Measurements from ENCODE around the gene SLC25A15.
"Not testable (repeated sequence)": the region's sequence is repeated elsewhere in the genome, so short reads cannot be mapped to it uniquely, and the experiment has no call there.

Gene SLC25A15

DNA sequence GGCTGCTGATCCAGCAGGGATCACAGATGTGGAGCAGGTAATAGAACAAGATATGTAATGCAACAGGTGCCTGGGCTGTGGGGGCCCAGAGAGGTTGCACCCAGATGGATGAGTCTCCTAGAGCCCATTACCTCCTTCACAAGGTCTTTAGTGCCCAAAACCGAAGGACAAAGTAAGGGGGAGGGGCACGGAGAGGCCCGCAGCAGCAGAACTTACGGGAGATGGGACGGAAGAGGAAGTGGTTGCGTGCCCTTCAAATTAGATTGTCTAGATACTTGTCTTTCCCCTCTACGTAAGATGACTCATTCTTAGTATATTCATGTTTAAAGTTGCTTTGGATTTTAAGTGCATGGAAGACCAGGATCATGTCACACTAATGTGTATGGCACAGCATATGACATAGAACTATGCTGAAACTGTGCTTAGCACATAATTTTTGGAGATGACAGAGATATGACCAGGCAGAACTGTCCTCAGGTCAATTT is 12.7 kb upstream of the SLC25A15 start:
- H3K27ac Mint-ChIP-seq: peak overlapping the region; percentile 99
- H3K4me1 Mint-ChIP-seq (ENCODE audit: low read depth): peaks cover 45% of the 10 kb centered on the region
- peak overlapping the region; percentile 76 for H3K4me3 Mint-ChIP-seq
- no peaks in the 10 kb centered on the region for H3K9me3 Mint-ChIP-seq
- no peaks in the 10 kb centered on the region for H3K36me3 Mint-ChIP-seq (ENCODE audit: low read depth)
- H3K27me3 Mint-ChIP-seq: no peaks in the 10 kb centered on the region

DNA sequence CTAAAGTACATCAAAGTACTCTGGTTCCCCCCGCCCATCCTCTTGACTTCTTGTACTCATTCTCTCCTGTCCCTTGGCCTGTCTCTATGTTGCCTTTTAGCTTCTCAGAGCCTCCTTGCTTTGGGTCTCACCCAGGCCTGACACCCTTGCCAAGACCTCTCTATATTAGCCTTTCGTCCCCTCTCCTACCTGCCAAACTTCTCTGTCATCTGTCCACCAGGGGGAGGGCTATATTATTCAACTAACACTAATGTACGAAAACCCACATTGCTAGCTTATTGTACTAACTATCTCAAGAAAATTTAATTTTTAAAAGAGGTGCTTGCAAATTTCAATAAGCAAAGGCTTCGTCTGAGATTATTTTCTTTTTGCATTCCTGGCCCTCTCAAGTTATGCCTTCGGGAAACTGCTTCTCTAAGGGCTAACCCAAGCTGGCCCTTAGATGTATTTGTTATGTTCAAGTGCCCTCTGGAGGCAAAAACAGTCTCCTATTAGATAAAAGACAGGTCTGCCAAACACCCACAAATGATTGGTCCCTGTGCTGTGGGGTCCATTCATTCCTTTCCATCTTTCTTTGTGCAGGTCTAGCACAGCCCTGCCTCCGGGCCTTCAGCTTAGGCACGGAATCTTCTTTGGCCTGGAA is 12.1 kb upstream of the SLC25A15 start:
- Mint-ChIP-seq H3K27me3 (no peaks in the 10 kb centered on the region), H3K4me1 (ENCODE audit: low read depth) (peaks cover 39% of the 10 kb centered on the region), H3K27ac (peak overlapping the region; percentile 99), H3K4me3 (peak overlapping the region; percentile 76), H3K36me3 (ENCODE audit: low read depth) (no peaks in the 10 kb centered on the region), H3K9me3 (no peaks in the 10 kb centered on the region)

DNA sequence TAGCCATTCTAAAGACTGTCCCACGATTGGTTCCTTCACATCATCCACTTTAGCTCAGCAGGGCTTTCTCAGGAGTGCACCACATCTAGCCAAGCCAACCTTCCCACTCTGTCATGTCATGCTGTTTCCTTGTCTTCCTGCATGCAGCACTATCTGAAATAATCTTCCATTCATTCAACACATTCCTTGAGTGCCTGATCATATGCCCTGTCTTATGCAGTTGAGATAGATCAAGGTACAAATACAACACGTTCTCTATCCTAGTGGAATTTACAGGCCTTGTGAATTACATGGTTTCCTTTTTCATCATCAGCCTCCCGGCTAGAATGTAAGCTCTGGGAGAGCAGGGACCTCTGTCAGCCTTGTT is 11.6 kb upstream of the SLC25A15 start:
- no peaks in the 10 kb centered on the region for H3K27me3 Mint-ChIP-seq
- H3K36me3 Mint-ChIP-seq (ENCODE audit: low read depth): no peaks in the 10 kb centered on the region
- peak overlapping the region; percentile 99 for H3K27ac Mint-ChIP-seq
- peaks cover 38% of the 10 kb centered on the region for H3K4me1 Mint-ChIP-seq (ENCODE audit: low read depth)
- peak overlapping the region; percentile 17 for H3K4me3 Mint-ChIP-seq
- no peaks in the 10 kb centered on the region for H3K9me3 Mint-ChIP-seq

DNA sequence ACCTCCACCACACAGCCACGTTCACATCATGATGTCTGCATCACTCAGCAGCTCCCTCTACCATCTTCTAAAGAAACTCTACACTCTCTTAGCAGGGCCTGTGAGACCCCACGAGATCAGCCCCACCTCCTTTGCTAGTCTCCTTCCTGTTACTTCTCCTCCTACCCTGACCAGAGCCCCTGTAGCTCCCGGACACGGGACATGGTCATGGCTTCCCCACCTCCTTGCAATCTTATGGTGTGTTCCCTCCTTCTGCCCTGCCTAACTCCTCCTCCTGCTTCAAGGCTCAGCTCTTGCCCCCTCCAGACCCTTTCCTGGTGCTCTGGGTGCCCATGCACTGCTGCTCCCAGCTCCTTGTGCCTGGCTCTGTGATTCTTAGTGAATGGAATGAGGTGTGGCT is 10.4 kb upstream of the SLC25A15 start:
- H3K36me3 Mint-ChIP-seq (ENCODE audit: low read depth): no peaks in the 10 kb centered on the region
- no peaks in the 10 kb centered on the region for H3K27me3 Mint-ChIP-seq
- H3K27ac Mint-ChIP-seq: peak overlapping the region; percentile 59
- H3K4me1 Mint-ChIP-seq (ENCODE audit: low read depth): peaks cover 38% of the 10 kb centered on the region
- H3K9me3 Mint-ChIP-seq: no peaks in the 10 kb centered on the region
- no peak overlapping the region for H3K4me3 Mint-ChIP-seq

DNA sequence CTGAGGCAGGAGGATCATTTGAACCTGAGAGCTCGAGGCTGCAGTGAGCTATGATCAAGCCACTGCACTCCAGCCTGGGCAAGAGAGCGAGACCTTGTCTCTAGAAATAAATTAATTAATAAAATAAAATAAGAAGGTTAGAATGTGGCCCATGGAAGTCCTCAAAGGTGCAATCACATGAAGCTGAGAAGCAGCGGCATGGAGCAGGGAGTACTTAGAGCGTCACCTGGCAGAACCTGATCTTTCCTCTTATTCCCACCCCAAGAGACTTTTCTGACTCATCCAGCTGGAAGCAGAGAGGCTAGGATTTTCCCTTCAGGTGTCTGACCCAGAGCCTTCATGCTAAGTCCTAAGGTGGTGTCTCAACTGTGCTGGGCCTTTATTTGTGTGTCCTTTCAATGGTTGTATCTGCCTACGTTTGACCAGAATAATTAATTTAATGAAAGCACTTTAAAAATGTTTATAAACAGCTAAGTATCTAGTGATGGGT is 9.6 kb upstream of the SLC25A15 start:
- H3K4me1 Mint-ChIP-seq (ENCODE audit: low read depth): peaks cover 36% of the 10 kb centered on the region
- no peaks in the 10 kb centered on the region for H3K27me3 Mint-ChIP-seq
- no peaks in the 10 kb centered on the region for H3K9me3 Mint-ChIP-seq
- no peak overlapping the region for H3K27ac Mint-ChIP-seq
- no peak overlapping the region for H3K4me3 Mint-ChIP-seq
- no peaks in the 10 kb centered on the region for H3K36me3 Mint-ChIP-seq (ENCODE audit: low read depth)

GRCh38 chr13:40780822-40781401 is 8.5 kb upstream of the SLC25A15 start:
- H3K9me3 Mint-ChIP-seq: no peaks in the 10 kb centered on the region
- H3K27ac Mint-ChIP-seq: no peak overlapping the region
- no peak overlapping the region for H3K4me3 Mint-ChIP-seq
- no peaks in the 10 kb centered on the region for H3K36me3 Mint-ChIP-seq (ENCODE audit: low read depth)
- peaks cover 31% of the 10 kb centered on the region for H3K4me1 Mint-ChIP-seq (ENCODE audit: low read depth)
- H3K27me3 Mint-ChIP-seq: no peaks in the 10 kb centered on the region

- no peak overlapping the region for H3K4me3 Mint-ChIP-seq
- no peaks in the 10 kb centered on the region for H3K36me3 Mint-ChIP-seq (ENCODE audit: low read depth)
- H3K27ac Mint-ChIP-seq: no peak overlapping the region
- no peaks in the 10 kb centered on the region for H3K27me3 Mint-ChIP-seq
- H3K4me1 Mint-ChIP-seq (ENCODE audit: low read depth): peaks cover 31% of the 10 kb centered on the region
- no peaks in the 10 kb centered on the region for H3K9me3 Mint-ChIP-seq
Observed at GRCh38 chr13:40781717-40782116, 7.7 kb upstream of the SLC25A15 start.

DNA sequence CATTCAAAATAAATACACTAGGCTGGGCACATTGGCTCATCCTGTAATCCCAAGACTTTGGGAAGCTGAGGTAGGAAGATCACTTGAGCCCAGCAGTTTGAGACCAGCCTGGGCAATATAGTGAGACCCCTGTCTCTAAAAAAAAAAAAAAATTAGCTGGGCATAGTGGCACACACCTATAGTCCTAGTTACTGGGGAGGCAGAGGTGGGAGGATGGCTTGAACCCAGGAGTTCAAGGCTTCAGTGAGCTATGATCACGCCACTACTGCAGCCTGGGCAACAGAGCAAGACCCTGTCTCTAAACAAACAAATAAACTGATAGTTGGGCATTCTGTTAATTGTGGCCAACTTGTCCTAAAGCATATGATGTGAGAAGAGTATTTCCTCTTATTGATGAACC is 6.4 kb upstream of the SLC25A15 start:
- not testable (repeated sequence) for H3K9me3 Mint-ChIP-seq; H3K4me3 Mint-ChIP-seq; H3K27ac Mint-ChIP-seq; H3K36me3 Mint-ChIP-seq (ENCODE audit: low read depth); H3K27me3 Mint-ChIP-seq
- H3K4me1 Mint-ChIP-seq (ENCODE audit: low read depth): peaks cover 31% of the 10 kb centered on the region

- peaks cover 31% of the 10 kb centered on the region for H3K4me1 Mint-ChIP-seq (ENCODE audit: low read depth)
- H3K27me3 Mint-ChIP-seq: no peaks in the 10 kb centered on the region
- no peaks in the 10 kb centered on the region for H3K9me3 Mint-ChIP-seq
- H3K27ac Mint-ChIP-seq: no peak overlapping the region
- no peak overlapping the region for H3K4me3 Mint-ChIP-seq
- H3K36me3 Mint-ChIP-seq (ENCODE audit: low read depth): no peaks in the 10 kb centered on the region
Observed at GRCh38 chr13:40784540-40784939, 4.9 kb upstream of the SLC25A15 start.

DNA sequence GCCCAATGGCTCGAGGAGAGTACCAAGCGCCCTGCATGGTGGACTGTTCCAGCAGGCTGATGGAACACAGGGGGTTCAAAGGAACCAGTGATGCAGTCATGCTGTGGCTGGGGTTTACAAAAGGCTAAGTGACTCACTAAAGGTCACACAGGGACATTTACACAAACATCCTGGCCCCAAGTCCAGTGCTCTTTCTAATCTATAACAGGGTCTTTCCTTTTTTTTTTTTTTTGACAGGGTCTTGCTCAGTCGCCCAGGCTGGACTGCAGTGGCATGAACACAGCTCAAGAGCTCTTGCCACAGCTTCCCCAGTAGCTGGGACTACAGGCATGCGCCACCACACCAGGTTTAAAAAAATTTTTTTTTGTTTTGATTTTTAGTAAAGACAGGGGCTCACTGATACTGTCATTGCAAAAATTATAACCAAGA is 2.8 kb upstream of the SLC25A15 start:
- H3K27ac Mint-ChIP-seq: peak overlapping the region; percentile 91
- peaks cover 42% of the 10 kb centered on the region for H3K4me1 Mint-ChIP-seq (ENCODE audit: low read depth)
- H3K4me3 Mint-ChIP-seq: peak overlapping the region; percentile 62
- H3K27me3 Mint-ChIP-seq: no peaks in the 10 kb centered on the region
- no peaks in the 10 kb centered on the region for H3K9me3 Mint-ChIP-seq
- no peaks in the 10 kb centered on the region for H3K36me3 Mint-ChIP-seq (ENCODE audit: low read depth)

DNA sequence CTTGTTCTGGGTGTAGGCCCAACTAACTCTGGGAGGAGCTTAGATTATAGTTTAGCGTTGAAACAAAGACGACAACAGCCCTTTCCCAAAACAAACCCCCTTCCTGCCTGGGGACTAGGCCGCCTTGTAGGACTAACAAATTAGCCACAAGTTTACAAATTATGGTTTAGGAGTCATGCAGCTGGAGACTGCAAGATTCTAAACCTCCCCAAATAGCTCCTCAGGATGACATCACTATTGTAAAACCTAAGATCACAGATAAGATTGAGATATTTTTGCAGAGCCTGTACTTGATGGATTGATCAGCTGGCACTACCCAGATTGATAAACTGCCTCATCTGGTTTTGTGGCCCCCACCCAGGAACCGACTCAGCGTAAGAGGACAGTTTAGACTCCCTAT is 2.3 kb upstream of the SLC25A15 start:
- H3K27ac Mint-ChIP-seq: peak overlapping the region; percentile 91
- H3K4me3 Mint-ChIP-seq: peak overlapping the region; percentile 84
- H3K27me3 Mint-ChIP-seq: no peaks in the 10 kb centered on the region
- H3K4me1 Mint-ChIP-seq (ENCODE audit: low read depth): peaks cover 42% of the 10 kb centered on the region
- H3K36me3 Mint-ChIP-seq (ENCODE audit: low read depth): no peaks in the 10 kb centered on the region
- no peaks in the 10 kb centered on the region for H3K9me3 Mint-ChIP-seq

DNA sequence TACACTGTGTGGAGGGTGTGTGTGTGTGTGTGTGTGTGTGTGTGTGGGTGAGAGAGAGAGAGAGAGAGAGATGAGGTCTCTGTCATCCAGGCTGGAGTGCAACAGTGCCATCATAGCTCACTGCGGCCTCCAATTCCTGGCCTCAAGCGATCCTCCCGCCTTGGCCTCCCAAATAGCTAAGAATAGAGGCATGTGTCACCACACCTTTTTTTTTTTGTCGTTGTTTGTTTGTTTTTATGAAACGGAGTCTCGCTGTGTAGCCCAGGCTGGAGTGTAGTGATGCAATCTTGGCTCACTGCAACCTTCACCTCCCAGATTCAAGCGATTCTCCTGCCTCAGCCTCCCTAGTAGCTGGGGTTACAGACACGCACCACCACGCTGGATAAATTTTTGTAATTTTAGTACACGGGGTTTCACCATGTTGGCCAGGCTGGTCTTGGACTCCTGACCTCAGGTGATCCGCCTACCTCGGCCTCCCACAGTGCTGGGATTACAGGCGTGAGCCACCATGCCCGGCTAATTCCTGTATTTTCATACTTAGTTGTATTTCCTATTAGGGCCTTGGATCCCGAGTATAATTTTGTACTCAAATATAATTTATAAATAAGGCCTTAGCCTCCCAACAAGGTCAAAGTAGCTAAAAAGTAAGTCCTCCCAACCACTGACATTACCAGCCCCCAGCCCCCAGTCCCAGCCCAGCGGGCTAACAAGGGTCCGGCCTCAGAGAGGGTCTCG is 704 bp upstream of the SLC25A15 start:
- H3K27me3 Mint-ChIP-seq; H3K9me3 Mint-ChIP-seq; H3K36me3 Mint-ChIP-seq (ENCODE audit: low read depth): not testable (repeated sequence)
- Mint-ChIP-seq H3K4me1 (ENCODE audit: low read depth) (peaks cover 43% of the 10 kb centered on the region), H3K4me3 (peak overlapping the region; percentile 84), H3K27ac (peak overlapping the region; percentile 87)

GRCh38 chr13:40790154-40790616 is 774 bp downstream of the SLC25A15 start:
- Mint-ChIP-seq H3K27ac (peak overlapping the region; percentile 76), H3K4me1 (ENCODE audit: low read depth) (peaks cover 55% of the 10 kb centered on the region), H3K9me3 (no peaks in the 10 kb centered on the region), H3K4me3 (peak overlapping the region; percentile 84), H3K36me3 (ENCODE audit: low read depth) (peaks cover 11% of the 10 kb centered on the region), H3K27me3 (no peaks in the 10 kb centered on the region)

DNA sequence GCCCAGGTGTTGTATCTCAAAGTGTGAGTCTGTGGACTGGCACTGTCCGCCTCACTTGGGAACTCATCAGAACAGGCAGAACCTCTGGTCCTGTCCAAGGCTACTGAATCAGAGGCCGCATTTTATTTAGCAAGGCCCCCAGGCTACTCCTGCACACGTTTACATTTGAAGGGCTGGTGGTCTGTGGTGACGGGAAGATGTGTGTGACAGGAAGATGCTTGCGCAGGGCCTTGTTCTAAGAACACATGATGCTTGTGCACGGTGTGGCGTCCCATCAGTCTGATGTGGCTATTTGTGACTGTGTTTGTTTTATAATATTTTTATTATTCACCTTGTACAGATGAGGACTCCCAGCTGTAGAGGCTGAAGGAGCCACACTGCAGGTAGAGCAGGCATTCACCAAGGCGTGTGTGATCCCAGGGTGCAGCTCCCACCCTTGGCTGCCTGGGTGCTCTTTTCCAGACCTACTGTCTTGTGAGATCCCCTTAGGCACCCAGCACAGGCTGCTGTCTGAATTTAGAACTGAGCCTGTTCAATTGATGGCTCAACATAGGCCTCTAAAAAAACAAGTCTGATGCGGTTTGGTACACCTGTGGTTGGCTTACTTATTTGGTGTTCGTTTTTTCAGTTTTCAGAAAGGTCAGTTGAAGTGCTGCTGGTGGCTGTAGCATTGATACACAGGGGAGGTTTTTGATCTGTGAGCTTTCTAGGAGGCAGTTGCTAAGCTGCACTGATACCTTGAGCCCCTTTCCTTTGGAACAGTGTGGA is 3.1 kb downstream of the SLC25A15 start:
- Mint-ChIP-seq H3K27ac (no peak overlapping the region), H3K4me1 (ENCODE audit: low read depth) (peaks cover 39% of the 10 kb centered on the region), H3K4me3 (no peak overlapping the region), H3K36me3 (ENCODE audit: low read depth) (peaks cover 15% of the 10 kb centered on the region), H3K27me3 (no peaks in the 10 kb centered on the region), H3K9me3 (no peaks in the 10 kb centered on the region)

DNA sequence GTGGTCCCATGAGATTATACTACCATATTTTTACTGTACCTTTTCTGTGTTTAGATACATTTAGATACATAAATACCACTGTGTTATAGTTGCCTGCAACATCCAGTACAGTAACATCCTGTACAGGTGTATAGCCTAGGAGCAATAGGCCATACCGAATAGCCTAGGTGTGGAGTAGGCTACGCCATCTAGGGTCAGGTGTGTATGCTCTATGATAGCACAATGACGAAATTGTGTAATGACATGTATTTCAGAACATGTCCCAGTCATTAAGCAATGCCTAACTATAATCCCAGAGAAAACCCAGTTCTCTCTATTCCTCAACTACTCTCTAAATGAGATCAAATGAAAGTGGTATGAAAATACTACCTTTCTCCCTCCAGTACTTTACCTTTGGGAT is 3.9 kb downstream of the SLC25A15 start:
- Mint-ChIP-seq H3K9me3 (no peaks in the 10 kb centered on the region), H3K27me3 (no peaks in the 10 kb centered on the region), H3K36me3 (ENCODE audit: low read depth) (peaks cover 16% of the 10 kb centered on the region), H3K27ac (no peak overlapping the region), H3K4me3 (no peak overlapping the region), H3K4me1 (ENCODE audit: low read depth) (peaks cover 34% of the 10 kb centered on the region)
